Endodermal cell (in vitro differentiated cells): ENCODE measurements around the gene COL4A2. TPM values are rescaled to one million over a fixed set of nuclear protein-coding genes. Genes with fewer than 3 reads are reported as not detected.
A peak's percentile ranks its signal among the peaks of the same experiment; 100 is the strongest.

Source experiments
- DNase-seq: peaks from one replicate; pipeline ENCODE4 v3.0.0-alpha.2; 2017
- H3K27ac ChIP-seq: 2 replicates; pipeline ENCODE4 v1.5.1; 2013; ENCODE audit warnings: mild to moderate bottlenecking, low read depth, low read length, moderate library complexity
- H3K27me3 ChIP-seq: 2 replicates; pipeline ENCODE4 v1.6.1; 2013; ENCODE audit warnings: mild to moderate bottlenecking, low read length, moderate library complexity; ENCODE audit not compliant: insufficient read depth, control insufficient read depth, poor library complexity, severe bottlenecking
- H3K36me3 ChIP-seq: 2 replicates; pipeline ENCODE4 v1.7.0; 2013; ENCODE audit warnings: mild to moderate bottlenecking, low read length, moderate library complexity; ENCODE audit not compliant: control insufficient read depth, insufficient read depth
- H3K4me1 ChIP-seq: one replicate; pipeline ENCODE4 v1.7.0; 2013; ENCODE audit warnings: low read length; ENCODE audit not compliant: control insufficient read depth, insufficient read depth
- H3K4me3 ChIP-seq: 2 replicates; pipeline ENCODE4 v1.5.1; 2013; ENCODE audit warnings: mild to moderate bottlenecking, low read length, moderate library complexity
- H3K9ac ChIP-seq: 2 replicates; pipeline ENCODE4 v1.6.1; 2013; ENCODE audit warnings: mild to moderate bottlenecking, low read length, moderate library complexity; ENCODE audit not compliant: poor library complexity, severe bottlenecking; ENCODE audit errors: extremely low read depth
- H3K9me3 ChIP-seq: 2 replicates; pipeline ENCODE4 v1.6.1; 2013; ENCODE audit warnings: mild to moderate bottlenecking, low read length, moderate library complexity; ENCODE audit not compliant: control insufficient read depth
- H3K27ac Mint-ChIP-seq: 2 replicates; pipeline ENCODE4 v1.8.0; 2020; ENCODE audit warnings: mixed read lengths
- H3K27me3 Mint-ChIP-seq: 2 replicates; pipeline ENCODE4 v1.8.0; 2021; ENCODE audit warnings: mild to moderate bottlenecking, mixed read lengths; ENCODE audit not compliant: insufficient read depth
- H3K36me3 Mint-ChIP-seq: 2 replicates; pipeline ENCODE4 v1.8.0; 2020; ENCODE audit warnings: low read depth, mixed read lengths
- H3K4me1 Mint-ChIP-seq: 2 replicates; pipeline ENCODE4 v1.8.0; 2020; ENCODE audit warnings: mixed read lengths
- H3K4me3 Mint-ChIP-seq: 2 replicates; pipeline ENCODE4 v1.8.0; 2020; ENCODE audit warnings: mild to moderate bottlenecking, moderate library complexity, mixed read lengths
- H3K9me3 Mint-ChIP-seq: 2 replicates; pipeline ENCODE4 v1.8.0; 2020; ENCODE audit warnings: mild to moderate bottlenecking, mixed read lengths
- CTCF ChIP-seq: fragments of 200-600 bp; sonication (generic); conservative IDR thresholded peaks from 2 replicates; pipeline ENCODE4 v1.5.0; 2021; ENCODE audit warnings: antibody characterized with exemption, mild to moderate bottlenecking
- WGBS, 2 experiments: methylation state at CpG; one replicate each; pipeline versions ENCODE4 v1.1.5 to v1.1.7; 2013; ENCODE audit warnings: missing lambda C conversion rate in 2 of 2, mixed read lengths in 1 of 2; ENCODE audit not compliant: insufficient coverage in 1 of 2, insufficient read length in 1 of 2; 5-methylcytosine and 5-hydroxymethylcytosine counted together
- total RNA-seq, 2 donors: library from RNA; stranded (reverse); fragmentation: NEBNext Ultra II Directional in 1 of 2; extraction: Animal tissue kit (Norgen Biotek cat#: 25700) in 1 of 2; gene quantifications; 2 replicates in 1 of 2; 3 replicates in 1 of 2; pipeline ENCODE4 v1.2.1, GENCODE V29; 2021

COL4A2 gene
- total RNA-seq, 2 donors from 2014 or later = 388 to 398 TPM

GRCh38 chr13:110281736-110282135 lies 25.3 kb upstream of the COL4A2 start:
- no peak for TF ChIP-seq CTCF
- Mint-ChIP-seq H3K9me3 (no peaks in the 10 kb centered on the region), H3K4me3 (no peak overlapping the region), H3K4me1 (peaks cover 5% of the 10 kb centered on the region), H3K36me3 (peaks cover 45% of the 10 kb centered on the region), H3K27ac (peak overlapping the region; percentile 10), H3K27me3 (no peaks in the 10 kb centered on the region)
- Histone ChIP-seq H3K9ac (no peak overlapping the region), H3K27ac (no peak overlapping the region), H3K4me3 (no peak overlapping the region), H3K4me1 (no peaks in the 10 kb centered on the region), H3K9me3 (no peaks in the 10 kb centered on the region), H3K27me3 (no peaks in the 10 kb centered on the region), H3K36me3 (peaks cover 79% of the 10 kb centered on the region)
- 96 to 98% methylated on average over 5 of the region's 5 CpGs for WGBS, 2 experiments
- DNase-seq = no peak

- Histone ChIP-seq H3K4me1 (no peaks in the 10 kb centered on the region), H3K9ac (no peak overlapping the region), H3K36me3 (peaks cover 79% of the 10 kb centered on the region), H3K27ac (no peak overlapping the region), H3K4me3 (no peak overlapping the region), H3K9me3 (no peaks in the 10 kb centered on the region), H3K27me3 (no peaks in the 10 kb centered on the region)
- Mint-ChIP-seq H3K4me3 (no peak overlapping the region), H3K27ac (no peak overlapping the region), H3K9me3 (no peaks in the 10 kb centered on the region), H3K27me3 (no peaks in the 10 kb centered on the region), H3K4me1 (peaks cover 3% of the 10 kb centered on the region), H3K36me3 (peaks cover 49% of the 10 kb centered on the region)
- WGBS, 2 experiments = 89 to 100% methylated on average over 1 of the region's 1 CpG
- TF ChIP-seq CTCF = no peak
- DNase-seq = no peak
Observed at GRCh38 chr13:110282316-110282841, 24.7 kb upstream of the COL4A2 start.

- H3K27me3 Mint-ChIP-seq = no peaks in the 10 kb centered on the region
- no peak overlapping the region for H3K4me3 Mint-ChIP-seq
- no peak overlapping the region for H3K27ac Mint-ChIP-seq
- no peak overlapping the region for H3K27ac ChIP-seq
- H3K27me3 ChIP-seq = no peaks in the 10 kb centered on the region
- peaks cover 59% of the 10 kb centered on the region for H3K36me3 Mint-ChIP-seq
- 96 to 98% methylated on average over 5 to 7 of the region's 7 CpGs for WGBS, 2 experiments
- DNase-seq = no peak
- H3K36me3 ChIP-seq = peaks cover 91% of the 10 kb centered on the region
- H3K4me1 Mint-ChIP-seq = peaks cover 2% of the 10 kb centered on the region
- H3K4me3 ChIP-seq = no peak overlapping the region
- H3K9ac ChIP-seq = no peak overlapping the region
- no peaks in the 10 kb centered on the region for H3K9me3 ChIP-seq
- TF ChIP-seq CTCF = no peak
- H3K4me1 ChIP-seq = no peaks in the 10 kb centered on the region
- no peaks in the 10 kb centered on the region for H3K9me3 Mint-ChIP-seq
Observed at GRCh38 chr13:110283736-110284517, 23.2 kb upstream of the COL4A2 start.
